Effector CD8-positive, alpha-beta T cell (primary cell): ENCODE measurements around the gene ZNF536.
"Not testable (repeated sequence)": the region's sequence is repeated elsewhere in the genome, so short reads cannot be mapped to it uniquely, and the experiment has no call there.

Experiments used
- DNase-seq: peaks from one replicate; lab custom pipeline; 2025; lab: John Stamatoyannopoulos, UW

Gene ZNF536

DNA sequence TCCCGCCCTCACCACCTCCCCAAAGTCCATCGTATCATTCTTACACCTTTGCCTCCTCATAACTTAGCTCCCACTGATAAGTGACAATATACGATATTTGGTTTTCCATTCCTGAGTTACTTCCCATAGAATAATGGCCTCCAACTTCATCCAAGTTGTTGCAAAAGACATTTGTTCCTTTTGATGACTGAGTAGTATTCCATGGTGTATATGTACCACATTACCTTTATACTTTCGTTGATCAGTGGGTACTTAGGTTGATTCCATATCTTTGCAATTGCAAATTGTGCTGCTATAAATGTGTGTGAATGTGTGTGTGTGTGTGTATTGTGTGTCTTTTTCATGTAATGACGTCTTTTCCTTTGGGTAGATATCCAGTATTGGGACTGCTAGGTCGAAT, 109.6 kb downstream of the ZNF536 start:
- DNase-seq: no peak

DNA sequence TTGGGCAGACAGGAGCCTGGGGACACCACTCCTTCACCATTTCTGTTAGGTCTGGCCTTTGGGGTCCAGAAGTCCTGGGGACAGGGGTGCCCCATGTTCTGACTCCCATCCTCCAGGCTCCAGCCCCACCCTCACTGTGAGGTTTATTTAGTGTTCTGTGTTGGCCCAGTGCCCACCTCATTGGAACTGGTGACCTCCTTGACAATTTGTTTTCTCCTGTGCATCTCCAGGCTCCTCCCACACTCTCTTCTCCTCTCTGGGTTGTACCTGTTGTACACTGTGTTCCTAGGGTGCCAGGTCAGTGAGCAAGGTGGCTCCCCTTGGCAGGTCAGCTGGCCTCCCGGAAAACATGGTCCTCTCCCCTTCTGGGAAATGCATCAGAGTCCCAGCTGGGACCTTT, 110.8 kb downstream of the ZNF536 start:
- no peak for DNase-seq

DNA sequence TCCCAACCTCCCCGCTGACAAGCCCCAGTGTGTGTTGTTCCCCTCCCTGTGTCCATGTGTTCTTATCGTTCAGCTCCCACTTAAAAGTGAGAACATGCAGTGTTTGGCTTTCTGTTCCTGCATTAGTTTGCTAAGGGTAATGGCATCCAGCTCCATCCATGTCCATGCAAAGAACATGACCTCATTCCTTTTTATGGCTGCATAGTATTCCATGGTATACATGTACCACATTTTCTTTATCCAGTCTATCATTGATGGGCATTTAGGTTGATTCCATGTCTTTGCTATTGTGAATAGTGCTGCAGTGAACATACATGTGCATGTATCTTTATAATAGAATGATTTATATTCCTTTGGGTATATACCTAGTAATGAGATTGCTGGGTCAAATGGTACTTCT, 114.1 kb downstream of the ZNF536 start:
- not testable (repeated sequence) for DNase-seq

DNA sequence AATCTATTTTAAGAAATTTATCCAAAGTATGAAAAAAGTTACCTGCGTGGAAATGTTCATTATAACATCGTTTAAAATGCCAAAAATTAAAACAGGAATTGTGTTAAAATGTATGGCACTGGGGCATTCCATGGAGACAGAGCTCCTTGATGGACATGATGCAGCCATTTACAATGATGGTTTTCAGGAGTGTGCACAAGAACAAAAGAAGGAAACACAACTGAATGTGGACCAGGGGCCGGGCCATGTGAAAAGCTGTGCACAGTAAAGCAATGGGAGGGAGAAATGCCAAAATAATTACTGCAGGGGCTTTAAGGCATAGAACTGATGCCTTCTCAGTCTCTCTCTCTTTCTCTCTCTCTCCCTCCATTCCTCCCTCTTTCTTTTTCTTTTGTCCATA, 115.0 kb downstream of the ZNF536 start:
- no peak for DNase-seq

DNA sequence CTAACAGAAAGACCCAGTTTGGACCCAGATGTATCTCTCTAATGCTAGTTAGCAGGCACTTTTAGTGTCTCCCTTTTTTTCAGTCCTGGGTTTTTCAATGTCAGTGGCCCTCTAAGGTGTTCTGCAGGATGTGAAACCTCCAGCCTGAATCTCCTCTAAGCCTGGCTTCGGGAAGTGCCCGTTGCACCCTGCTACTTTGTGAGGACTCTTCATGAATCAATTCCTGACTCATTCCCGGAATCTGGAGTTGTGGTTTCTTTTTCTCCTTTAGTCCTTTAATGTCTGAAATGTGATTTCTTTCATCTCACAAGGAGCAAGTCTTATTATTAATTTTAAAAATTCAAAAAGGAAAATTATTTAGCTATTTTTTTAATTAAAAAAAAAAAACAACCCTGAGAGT, 116.0 kb downstream of the ZNF536 start:
- DNase-seq: no peak

DNA sequence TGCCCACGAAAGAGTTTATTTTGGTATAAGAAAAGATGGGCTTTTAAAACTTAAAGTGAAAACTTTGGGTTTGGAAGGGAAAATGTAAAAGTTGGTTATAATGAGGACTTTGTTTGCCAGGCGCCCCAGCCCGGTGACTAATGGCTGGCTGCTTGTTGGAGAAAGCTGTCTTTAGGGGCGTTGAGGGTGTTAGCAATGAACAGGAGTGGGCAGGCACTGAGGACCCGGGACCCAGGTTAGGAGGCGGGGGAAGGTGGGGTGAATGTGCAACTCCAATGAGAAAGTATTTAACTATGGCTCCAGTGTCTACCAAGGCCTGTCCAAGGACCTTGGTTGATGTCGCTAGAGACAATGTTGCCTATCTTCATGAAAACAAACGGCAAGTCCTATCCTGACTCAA, 118.6 kb downstream of the ZNF536 start:
- no peak for DNase-seq

DNA sequence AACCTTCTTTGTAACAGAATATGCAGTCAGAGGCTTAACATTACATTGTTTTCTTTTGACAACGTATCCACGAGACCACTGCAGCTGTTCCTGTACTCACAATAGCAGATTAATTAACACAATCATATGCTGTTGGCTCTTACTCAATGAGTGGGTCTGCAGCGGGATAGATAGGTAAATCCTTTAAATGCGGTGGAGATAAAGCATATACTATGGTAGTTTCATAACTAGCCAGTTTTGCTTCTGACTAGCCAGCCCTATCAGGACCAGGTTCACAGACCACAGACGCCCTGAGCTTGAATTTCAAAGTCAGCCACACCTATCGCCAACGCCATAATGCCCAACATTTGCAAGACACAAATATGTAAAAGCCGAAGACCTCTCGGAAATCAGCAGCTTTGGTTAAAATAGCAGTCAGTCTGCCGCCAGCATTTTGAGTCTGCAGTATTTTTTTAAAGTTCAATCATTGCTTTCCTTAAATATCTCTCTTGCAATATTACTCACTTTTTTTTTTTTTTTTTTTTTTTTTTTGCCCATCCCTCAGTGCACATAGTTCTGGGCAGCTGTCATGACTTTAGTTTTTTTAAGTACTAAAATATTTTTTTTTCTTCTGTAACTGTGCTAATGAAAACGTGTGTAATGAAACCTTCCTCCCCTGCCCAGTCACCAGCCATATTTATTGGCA, 120.5 kb downstream of the ZNF536 start:
- DNase-seq: no peak

DNA sequence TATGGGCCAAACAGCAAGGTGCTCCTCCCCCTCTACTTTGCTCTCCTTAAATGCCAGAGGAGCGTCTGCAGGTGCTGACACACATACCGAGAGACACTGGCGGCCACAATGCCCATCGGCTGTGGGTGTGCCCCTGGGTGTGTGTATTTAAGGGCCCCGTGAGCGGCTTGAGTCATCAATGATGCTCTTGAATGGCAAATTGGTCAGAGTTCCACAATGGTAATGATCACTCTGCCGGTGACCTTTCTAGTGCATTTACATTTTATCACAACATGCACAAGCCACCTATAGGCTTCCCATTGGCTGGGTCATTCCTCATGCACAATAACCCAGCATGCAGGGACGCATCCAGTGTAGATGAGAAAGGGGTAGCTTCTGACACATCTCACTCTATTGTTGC, 124.8 kb downstream of the ZNF536 start:
- no peak for DNase-seq

DNA sequence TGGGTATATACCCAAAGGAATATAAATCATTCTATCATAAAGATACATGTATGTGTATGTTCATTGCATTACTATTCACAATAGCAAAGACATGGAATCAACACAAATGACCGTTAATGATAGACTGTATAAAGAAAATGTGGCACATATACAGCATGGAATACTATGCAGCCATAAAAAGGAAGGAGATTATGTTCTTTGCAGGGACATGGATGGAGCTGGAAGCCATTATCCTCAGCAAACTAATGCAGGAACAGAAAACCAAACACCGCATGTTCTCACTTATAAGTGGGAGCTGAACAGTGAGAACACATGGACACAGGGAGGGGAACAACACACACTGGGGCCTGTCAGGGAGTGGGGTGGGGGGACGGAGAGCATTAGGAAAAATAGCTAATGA, 125.9 kb downstream of the ZNF536 start:
- DNase-seq: not testable (repeated sequence)

DNA sequence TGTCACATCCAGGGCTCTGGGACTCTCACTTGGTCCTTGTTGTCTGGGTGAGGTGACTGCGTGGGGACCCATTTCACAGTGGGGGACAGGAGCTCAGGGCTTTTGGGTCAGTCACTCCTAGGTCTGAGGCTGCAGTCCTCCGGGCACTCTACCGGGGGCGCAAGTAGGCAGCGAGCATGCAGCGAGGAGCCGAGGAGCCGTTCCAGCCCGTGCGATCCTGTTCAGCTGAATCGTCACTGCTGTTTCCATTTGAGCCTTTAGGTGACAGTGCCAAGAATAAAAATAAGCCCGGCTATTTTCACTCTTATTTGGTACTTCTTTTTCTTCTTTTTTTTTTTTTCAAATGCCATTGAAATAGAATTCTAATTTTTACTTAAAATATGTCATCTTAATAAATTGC, 126.5 kb downstream of the ZNF536 start:
- DNase-seq: no peak

DNA sequence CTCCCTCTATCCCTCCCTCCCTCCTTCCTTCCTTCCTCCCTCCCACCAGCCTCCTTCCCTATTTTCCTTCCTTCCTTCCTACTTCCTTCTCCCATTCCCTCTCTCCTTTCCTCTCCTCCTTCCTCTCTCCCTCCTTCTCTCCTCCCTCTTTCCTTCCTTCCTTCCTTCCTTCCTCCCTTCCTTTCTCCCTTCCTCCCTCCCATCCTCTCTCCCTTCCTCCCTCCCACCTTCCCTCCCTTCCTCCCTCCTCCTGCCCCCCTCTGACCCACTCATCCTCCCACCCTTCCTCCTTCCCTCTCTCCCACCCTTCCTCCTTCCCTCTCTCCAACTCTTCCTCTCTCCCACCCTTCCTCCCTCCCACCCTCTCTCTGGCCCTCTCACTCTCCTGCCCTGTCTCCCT, 132.1 kb downstream of the ZNF536 start:
- DNase-seq: no peak

DNA sequence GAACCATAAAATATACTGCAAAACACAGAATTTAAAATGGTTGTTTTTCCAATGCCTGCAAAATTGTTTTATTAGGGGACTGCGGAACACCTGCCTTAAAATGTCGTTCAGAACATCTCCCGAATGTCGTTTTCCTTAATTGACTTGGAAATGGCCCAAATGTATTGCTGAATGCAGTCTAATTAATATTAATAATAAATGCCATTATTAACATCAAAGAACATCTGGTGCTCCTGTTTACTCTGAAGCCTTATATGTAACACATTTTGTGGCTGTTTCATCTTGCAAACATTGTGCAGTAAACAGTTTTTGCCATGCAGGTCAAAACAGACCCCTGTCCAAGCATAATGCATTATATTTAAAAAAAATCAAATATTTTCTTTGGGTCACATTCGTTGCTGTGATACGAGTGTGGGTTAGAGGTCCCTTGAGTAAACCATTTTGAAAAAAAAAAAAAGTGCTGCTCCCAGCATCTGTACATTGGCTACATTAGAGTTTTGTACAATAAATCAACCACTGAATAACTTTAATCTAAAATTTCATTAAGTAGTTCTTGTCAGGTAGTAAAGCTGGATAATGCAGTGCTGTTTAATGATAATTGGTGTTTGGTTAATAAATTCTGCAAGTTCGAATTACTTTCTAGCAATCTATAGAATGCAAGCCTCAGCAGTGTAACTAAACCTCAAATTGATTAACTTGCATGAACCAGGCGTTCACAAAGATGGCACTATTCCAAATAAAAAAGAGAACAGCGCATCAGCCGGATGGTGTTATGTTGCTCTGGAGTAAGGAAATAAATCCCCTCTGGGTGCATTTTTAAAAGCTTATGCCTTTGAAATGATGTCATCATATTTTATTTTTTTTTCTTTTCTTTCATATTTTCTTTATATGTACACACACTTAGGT, 140.2 kb downstream of the ZNF536 start:
- no peak for DNase-seq

DNA sequence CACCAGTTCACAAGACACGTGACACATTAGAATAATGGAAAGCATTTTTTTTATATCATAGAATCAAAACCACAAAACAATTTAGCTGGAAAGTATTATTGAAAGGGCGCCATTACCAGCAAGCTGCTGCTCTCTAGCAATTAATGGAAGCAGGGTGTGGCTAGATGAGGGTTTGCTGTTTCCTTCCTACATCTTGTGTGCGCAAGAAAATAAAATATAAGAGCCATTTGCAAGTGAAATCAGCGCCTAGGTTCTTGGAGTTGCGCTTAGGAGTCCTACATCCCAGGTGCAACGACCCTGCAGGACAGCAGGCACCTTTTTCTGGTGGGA, 140.9 kb downstream of the ZNF536 start:
- DNase-seq: no peak

DNA sequence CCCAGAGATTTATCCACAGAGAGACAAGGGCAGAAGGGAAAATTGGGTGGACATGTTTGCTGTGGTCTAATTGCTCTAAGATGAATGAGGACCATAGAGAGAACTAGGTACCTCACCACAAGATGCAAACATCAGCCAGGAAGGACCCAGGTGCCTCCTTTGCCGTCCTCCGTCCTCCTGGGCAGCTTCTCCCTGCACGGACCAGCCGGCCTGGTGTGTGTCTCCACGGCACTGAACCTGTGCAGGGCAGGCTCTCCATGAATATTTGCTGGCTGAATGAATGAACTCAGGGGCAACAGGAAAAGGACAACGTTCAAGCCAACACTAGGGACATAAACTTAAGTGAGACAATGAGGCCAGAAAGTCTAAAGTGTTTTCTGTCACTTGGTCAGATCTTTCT, 143.9 kb downstream of the ZNF536 start:
- no peak for DNase-seq

DNA sequence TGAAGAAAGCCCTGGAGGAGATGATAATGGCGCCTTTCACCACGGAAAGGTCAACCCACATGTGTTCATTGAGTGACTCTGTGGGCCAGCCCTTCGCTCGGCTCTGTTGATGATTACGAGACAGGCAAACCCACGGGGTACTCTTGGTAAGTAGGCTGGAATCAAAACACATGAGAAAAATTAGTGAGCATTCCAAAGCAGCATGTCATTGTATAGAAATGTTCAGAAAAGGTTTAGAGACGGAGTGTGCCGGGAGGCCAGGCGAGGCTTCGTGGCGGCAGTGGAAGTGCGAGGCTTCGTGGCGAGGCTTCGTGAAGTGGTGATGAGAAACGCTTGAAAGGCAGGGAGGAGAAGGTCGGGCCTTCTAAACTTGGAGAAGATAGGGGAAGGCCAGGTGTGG, 144.3 kb downstream of the ZNF536 start:
- DNase-seq: no peak

DNA sequence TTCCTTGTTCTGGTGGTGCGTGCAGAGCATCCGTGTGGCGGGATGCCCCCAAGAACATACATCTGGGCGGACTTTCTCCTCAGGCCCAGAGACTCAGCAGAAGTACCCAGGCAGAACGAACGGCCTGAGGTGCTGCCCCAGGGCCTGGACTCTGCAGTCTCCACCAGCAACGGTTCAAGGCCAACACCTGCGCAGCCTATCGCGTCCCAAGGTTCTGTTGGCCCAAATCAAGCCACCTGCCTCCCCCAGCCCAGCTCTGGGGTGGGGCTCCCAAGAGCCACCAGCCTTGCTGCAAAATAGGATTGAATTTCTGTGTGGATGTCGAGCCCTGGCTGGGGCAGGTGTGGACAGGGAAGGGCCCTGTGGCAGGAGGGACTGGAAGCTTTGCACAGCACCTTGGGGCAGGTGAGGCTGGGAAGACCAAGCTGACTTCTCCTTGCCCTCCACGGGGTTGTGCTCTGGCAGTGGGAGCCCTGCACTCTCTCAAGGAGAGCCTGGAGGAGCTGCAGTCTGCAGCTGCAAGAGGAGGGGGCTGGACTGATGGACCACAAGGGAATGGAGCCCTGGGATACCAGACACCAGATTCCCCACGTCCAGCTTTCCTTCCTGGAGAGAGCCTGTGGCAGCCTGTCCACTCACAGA, 146.9 kb downstream of the ZNF536 start:
- no peak for DNase-seq

DNA sequence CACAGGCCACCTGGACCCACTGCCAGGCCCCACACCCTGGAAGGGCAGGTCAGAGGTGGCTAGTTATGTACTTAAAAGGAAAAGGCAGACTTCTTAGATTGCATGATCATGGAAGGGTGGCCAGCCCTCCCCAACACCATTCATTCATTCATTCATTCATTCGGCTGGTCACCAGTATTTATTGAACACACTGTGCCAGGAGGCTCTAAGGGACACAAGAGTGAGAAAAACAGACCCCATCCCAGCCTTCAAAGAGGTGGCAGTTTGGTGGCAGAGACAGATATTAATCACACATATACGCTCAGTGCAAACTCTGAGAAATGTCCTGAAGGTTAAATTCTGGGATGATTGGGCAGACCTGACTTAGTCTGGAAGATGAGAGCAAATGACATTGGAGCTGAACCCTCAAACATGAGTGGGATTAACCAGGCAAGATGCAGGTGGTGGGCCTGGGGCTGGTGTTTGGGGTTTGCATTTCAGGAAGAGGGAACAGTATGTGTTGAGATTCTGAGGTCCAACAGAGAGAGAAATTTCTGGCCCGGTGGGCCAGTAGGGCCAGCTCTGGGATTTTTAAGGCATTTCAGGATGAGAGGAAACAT, 147.5 kb downstream of the ZNF536 start:
- DNase-seq: no peak

DNA sequence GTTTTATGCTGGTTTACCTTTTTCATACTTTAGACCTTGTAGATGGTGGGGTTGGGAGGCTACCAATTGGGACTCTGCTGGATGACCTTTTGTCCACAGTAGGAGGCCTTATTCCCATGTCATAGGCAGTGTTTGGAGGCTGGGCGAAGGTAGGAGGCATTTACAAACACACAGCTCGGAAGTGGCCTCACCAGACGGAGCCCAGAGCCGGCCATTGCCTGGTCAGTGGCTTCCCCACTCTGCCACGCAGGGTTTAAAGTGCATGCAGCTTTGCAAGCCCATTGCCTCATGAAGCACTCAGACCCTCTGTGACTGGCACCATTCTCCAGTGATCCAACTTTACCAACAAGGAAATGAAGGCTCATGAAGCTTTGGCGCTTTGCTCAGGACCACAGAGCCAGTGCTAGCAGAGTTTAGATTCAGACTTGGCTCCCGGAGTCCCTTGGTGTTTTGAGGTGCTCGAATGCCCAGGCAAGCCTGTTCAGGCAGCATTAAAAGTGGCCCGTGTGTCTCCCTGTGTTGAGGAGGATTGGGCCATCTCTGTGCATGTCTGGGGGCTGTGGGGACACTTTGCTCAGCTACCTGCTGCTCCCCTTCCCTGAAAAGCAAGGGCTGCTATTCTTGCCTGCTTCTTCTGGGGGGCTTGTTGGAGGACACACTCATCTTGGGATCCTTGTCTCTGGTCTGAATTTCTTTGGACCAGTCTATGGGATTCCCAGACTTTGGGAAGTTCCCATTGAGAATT, 148.7 kb downstream of the ZNF536 start:
- no peak for DNase-seq

DNA sequence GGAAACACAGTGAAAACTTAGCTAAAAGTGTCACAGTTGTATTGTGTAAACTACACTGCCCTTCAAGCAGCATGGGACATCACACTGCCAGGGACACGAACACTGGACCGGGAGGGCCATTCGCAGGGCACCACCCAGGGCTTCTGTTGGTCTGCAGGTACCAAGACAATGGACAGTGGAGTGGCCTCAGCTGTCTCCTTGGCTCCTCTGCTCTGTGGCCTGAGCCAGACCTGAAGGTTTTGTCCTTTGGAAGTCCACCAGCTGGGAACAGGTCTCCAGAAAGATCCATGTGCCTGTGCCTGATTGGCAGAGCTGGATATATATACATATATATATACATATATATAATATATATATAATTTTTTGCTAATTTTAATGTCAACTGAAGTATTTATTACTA, 149.8 kb downstream of the ZNF536 start:
- no peak for DNase-seq

DNA sequence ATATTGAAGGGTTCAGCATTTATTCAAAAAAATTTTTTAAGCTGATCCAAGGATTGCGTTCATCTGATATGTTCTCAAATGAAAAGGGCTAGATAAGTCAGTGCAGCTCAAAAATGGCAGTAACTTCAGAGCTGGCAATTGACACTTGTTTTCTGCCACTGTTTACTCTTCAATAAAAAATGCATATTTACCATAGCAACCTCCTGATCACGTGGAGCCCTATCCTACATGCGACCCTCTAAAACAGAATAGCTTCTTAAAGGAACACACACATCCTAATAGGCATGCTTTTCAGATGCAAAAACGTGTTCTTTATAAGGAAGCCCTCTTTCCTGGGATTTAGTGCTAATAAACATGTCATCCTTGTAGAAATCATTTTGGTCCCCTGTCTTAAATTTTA, 150.2 kb downstream of the ZNF536 start:
- no peak for DNase-seq

DNA sequence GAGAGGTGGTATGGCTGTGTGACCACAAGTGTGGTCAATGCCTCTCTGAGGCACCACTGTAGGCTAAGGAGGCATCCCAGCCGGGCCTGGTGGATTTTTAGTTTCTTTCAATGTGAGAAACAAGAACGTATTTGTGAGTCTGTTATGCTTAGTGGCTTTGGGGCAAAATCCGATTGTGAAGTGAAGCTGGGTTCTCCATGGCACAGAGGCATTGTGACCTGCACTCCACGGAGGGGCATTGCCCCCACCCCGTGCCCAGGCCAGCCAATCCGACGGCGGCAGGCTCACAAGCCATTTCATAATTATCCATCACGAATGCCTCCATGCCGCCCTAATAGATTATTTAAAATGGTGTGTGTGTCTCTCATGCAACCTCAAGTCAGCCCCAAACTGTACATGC, 151.6 kb downstream of the ZNF536 start:
- DNase-seq: no peak

DNA sequence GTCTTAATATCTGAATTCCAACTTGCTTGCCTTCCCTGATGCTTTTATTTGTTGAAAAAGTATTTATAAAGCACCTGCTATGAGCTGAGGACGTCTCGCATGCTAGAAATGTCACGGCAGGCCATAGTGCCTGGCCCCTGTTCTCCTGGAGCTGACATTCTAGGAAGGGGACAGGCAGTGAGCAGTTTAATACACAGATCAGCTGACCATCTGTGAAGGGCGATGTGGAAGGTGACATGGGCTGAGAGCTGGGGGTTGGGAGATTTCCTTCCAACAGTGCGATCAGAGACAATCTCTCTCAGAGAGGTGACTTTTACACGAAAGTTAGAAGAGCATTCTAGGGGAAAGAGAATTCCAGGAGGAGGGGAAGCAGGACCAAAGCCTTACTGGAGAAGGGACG, 153.2 kb downstream of the ZNF536 start:
- DNase-seq: no peak
